GM13976 (cell line): ENCODE results near the gene RAN.
"Not testable (repeated sequence)": the region's sequence is repeated elsewhere in the genome, so short reads cannot be mapped to it uniquely, and the experiment has no call there.

Experiments
- DNase-seq: peaks from one replicate; pipeline ENCODE4 v3.0.0; 2012; ENCODE audit warnings: low spot score
- CTCF ChIP-seq: IDR thresholded peaks from 2 replicates; pipeline ENCODE4 v1.5.1; 2012; ENCODE audit warnings: borderline replicate concordance, mild to moderate bottlenecking; ENCODE audit not compliant: insufficient read depth; ENCODE audit errors: extremely low read depth, missing control alignments, control extremely low read depth
- in situ Hi-C: fragments of 300-500 bp; cut with MboI; formaldehyde crosslinking; loops from one replicate; pipeline ENCODE4 v1.12.0; 2022; ENCODE audit warnings: low sequenced_read_pairs, mixed read lengths, inconsistent platforms; ENCODE audit not compliant: unreplicated experiment

The RAN gene

DNA sequence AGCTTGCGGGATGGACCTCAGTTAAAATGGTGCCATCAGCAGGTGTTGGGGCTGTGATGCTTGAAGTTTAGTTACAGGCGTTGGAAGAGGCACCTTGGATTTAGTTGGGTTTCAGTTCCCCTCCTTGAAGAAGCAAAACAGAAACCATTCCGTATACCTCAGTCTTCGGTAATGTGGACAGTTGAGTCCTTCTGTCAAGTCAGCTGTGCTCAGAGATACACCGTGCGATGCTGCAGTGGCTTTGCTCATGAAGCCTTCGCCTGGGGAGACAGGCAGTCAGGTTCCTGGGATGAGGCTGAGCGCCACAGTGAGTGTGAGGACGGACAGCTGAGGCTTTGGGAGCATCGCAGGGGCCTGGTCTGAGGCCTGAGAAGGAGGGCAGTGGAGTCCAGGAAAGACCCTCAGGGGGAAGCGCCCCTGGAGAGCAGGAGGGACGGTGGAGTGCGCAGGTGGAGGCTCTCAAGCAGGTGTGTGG, 7.4 kb downstream of the RAN start:
- no peak for TF ChIP-seq CTCF
- in situ Hi-C loops = no loop called here
- DNase-seq = peak; percentile 83

- TF ChIP-seq CTCF = no peak
- DNase-seq = no peak
- in situ Hi-C loops = no loop called here
Observed at GRCh38 chr12:130879781-130880389, 8.0 kb downstream of the RAN start.

DNA sequence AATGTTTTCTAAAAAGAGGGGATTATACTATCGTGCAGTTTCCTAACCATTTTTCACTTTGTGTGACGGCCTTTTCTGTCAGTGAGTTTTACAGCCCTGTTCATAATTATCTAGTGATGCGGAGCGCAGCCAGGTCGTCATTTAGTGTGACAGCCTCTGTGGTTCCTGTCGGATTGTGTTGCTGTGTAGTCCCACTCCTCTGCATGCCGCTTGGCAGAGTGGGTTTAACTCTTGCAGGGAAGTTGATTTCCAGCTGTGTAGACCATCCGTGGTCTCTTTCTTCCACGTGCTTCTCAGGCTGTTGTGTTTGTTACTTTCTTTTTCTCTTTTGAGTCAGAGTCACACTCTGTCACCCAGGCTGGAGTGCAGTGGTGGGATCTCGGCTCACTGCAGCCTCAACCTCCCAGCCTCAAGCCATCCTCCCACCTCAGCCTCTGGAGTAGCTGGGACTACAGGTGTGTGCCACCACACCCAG, 8.6 kb downstream of the RAN start:
- in situ Hi-C loops = no loop called here
- peak; percentile 47 for DNase-seq
- TF ChIP-seq CTCF = no peak

DNA sequence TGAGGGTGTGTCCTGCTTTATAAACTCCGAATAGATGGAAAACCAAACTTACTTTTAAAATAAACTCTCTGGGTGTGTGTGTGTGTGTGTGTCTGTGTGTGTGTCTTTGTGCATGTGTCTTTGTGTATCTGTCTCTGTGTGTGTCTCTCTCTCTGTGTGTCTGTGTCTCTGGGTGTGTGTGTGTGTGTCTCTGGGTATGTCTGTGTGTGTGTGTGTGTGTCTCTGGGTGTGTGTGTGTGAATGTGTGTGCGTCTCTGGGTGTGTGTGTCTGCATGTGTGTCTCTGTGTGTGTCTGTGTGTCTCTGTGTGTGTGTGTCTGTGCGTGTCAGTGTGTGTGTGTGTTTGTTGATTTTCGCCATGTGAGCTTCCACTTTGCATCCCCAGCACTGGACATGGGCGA, 9.2 kb downstream of the RAN start:
- TF ChIP-seq CTCF = no peak

DNA sequence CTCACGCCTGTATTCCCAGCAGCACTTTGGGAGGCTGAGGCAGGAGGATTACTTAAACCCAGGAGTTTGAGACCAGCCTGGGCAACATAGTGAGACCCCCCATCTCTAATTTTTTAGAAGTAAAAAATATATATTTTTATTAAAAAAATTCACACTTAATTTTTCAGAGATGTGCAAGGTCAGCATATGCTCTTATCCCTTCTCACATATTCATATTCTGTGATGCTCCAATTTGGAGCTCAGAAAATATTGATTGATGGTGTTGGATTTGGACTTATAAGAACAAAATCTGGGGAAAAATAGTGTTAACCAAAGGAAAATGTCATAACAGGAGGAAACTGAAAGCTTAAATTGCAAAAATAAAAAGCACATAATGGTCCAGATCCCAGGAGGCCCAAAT, 9.7 kb downstream of the RAN start:
- in situ Hi-C loops = no loop called here
- DNase-seq = no peak
- no peak for TF ChIP-seq CTCF

More for the DNA sequence above, 9.2 kb downstream of the RAN start:
- in situ Hi-C loops = no loop called here
- no peak for DNase-seq

GRCh38 chr12:130887190-130887589, 15.3 kb downstream of the RAN start:
- in situ Hi-C loops = not testable (repeated sequence)

DNA sequence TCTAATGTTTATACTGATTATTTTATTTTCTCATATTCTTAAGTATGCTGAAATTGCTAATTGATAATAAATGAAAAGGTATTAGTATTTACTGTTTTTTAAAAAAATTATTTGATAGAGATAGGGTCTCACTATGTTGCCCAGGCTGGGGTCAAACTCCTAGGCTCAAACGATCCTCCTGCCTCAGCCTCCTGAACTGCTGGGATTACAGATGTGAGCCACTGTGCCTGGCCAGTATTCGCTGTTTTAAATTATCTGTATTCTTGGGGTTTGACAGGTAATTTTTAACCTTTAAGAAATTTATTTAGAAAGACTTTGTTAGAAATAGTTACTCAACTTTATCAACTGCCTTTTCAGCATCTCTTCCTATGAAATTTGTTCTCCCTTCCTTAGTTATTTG, 32.2 kb downstream of the RAN start:
- in situ Hi-C loops = no loop called here
- no peak for TF ChIP-seq CTCF
- DNase-seq = no peak

More at GRCh38 chr12:130887190-130887589, 15.3 kb downstream of the RAN start:
- not testable (repeated sequence) for DNase-seq

- in situ Hi-C loops, DNase-seq: not testable (repeated sequence)
Observed at GRCh38 chr12:130904936-130905455, 33.1 kb downstream of the RAN start.
